Naive B cell (primary cell): ENCODE measurements around the gene M1AP. TPM values are rescaled to one million over a fixed set of nuclear protein-coding genes. Genes with fewer than 3 reads are reported as not detected.

Experiments
- ATAC-seq, 2 donors: fragments of 150-1000 bp; cut with Tn5 transposase; 2 replicates each; pipeline ENCODE4 v1.10.0; 2021; ENCODE audit warnings: low read depth in 2 of 2, mild to moderate bottlenecking in 2 of 2, moderate library complexity in 2 of 2
- DNase-seq: peaks from one replicate; pipeline ENCODE4 v3.0.0; 2022
- H3K27ac Mint-ChIP-seq, 6 donors: one replicate each; pipeline ENCODE4 v1.8.0; 2020 to 2022; ENCODE audit warnings: mild to moderate bottlenecking in 6 of 6, mixed read lengths in 6 of 6, moderate library complexity in 5 of 6, inconsistent platforms in 2 of 6
- H3K27me3 Mint-ChIP-seq, 3 donors: one replicate each; pipeline ENCODE4 v1.8.0; 2021 to 2022; ENCODE audit warnings: mixed read lengths in 3 of 3, mild to moderate bottlenecking in 1 of 3
- H3K36me3 Mint-ChIP-seq, 2 donors: one replicate each; pipeline ENCODE4 v1.8.0; 2020 to 2022; ENCODE audit warnings: mixed read lengths in 2 of 2, inconsistent platforms in 1 of 2, mild to moderate bottlenecking in 1 of 2
- H3K4me1 Mint-ChIP-seq, 3 donors: one replicate each; pipeline ENCODE4 v1.8.0; 2020 to 2022; ENCODE audit warnings: mixed read lengths in 3 of 3, inconsistent platforms in 1 of 3, mild to moderate bottlenecking in 1 of 3, moderate library complexity in 1 of 3
- H3K4me3 Mint-ChIP-seq, 8 donors: one replicate each; pipeline ENCODE4 v1.8.0; 2020 to 2022; ENCODE audit warnings: mild to moderate bottlenecking in 8 of 8, mixed read lengths in 8 of 8, moderate library complexity in 8 of 8, inconsistent platforms in 2 of 8
- H3K9me3 Mint-ChIP-seq, 7 donors: one replicate each; pipeline ENCODE4 v1.8.0; 2020 to 2022; ENCODE audit warnings: mixed read lengths in 7 of 7, mild to moderate bottlenecking in 5 of 7, inconsistent platforms in 2 of 7, moderate library complexity in 1 of 7
- polyA plus RNA-seq, 6 donors: library from polyadenylated mRNA; unstranded; fragments of 300-500 nt; fragmentation: Illumina TruSeq; gene quantifications; one replicate each; pipeline ENCODE4 v1.2.3, GENCODE V29; 2021; ENCODE audit warnings: low read depth in 6 of 6

M1AP gene
- polyA plus RNA-seq, 6 donors from 2014 or later, result not detected

DNA sequence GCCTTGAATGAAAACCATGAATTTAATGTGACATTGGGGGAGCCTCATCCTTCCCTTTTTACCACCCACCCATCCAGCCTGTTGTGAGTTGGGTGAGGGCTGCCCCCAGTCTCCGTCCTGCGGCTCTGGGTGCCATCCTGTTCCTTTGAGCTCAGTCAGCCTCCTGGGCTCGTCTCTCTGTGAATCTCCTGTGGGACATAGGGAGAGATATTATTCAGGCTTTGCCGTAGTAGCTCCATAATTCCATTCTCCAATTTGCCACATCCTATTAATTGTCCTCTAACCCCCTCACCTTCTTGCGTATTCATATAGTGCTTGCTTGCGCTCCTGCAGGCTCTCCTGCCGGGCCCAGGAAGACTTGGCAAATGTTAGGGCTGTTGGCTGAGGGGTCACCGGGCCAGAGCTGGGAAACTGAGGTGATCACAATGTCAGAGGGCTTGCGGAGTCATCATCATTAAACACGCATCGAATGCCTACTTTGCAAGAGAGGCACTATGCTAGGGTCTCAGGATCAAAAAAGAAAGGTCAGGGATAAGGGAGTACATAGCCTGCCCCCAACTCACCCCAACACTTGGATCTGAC, 121.4 kb downstream of the M1AP start:
- ATAC-seq (no peak), DNase-seq (no peak)
- peaks cover 7 to 8% (median 7%) of the 10 kb centered on the region in 3 donors for H3K27me3 Mint-ChIP-seq
- H3K36me3 Mint-ChIP-seq, result peaks cover 16 to 20% of the 10 kb centered on the region in 2 donors
- peak overlapping the region; percentile 35 to 86 (median 46) for H3K4me3 Mint-ChIP-seq
- peaks cover 38 to 45% (median 43%) of the 10 kb centered on the region in 3 donors for H3K4me1 Mint-ChIP-seq
- H3K9me3 Mint-ChIP-seq, result no peaks in the 10 kb centered on the region
- peak overlapping the region; percentile 41 to 98 (median 92) for H3K27ac Mint-ChIP-seq

DNA sequence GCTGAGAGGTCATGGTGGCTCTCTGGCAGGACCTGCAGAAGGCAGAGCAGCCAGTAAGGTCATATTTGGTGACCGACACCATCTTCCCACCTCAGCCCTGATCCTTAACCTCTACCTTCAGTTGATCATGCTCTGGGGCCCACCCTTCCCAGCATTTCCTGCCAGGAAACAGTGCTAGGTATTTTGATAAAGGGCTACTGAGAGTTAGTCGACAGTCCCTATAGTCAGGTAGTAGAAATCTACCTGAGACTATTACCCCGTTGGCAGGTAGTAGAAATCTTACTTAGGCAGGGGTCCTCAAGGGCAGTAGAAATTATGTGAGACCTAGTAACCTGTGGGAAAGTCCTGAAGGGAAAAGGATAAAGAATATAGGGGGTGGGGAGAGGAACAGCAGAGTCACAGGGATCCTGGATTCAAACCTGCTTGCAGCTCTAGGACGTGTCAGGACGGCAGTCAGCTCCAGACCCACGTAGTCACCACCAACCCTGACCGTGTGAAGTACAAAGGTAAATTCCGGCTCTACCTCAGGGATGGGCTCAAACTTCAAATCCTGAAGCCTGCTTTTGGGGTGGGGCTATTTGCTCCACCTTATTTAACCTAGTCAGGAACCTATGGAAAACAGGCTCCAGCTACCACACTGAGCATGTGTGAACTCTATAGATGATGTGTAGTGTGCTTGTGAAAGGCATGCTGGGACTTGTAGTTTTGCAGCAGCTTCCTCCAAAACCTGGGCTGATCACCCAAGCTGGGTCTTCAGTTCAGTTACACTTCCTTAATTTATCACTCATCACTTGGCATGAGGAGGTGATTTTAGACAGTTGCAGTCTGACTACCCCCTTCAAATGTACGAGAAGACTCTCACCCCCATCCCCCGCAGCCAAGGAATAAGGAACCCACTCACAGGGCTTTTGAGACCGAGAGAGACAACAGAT, 122.1 kb downstream of the M1AP start, which contains the start of gene DQX1:
Gene DQX1 (minus strand): TSS at position 515 of the 932 bp plus-strand sequence. CDS start 502 bp downstream, at position 13.
- DNase-seq (peak; percentile 69), ATAC-seq (peak; percentile 24 to 32)
- Mint-ChIP-seq H3K36me3 (peaks cover 16 to 23% of the 10 kb centered on the region in 2 donors), H3K4me3 (peak within 1 kb of the TSS; percentile 35 to 86 (median 46)), H3K9me3 (no peaks in the 10 kb centered on the region), H3K27ac (peak within 1 kb of the TSS; percentile 41 to 98 (median 92)), H3K4me1 (peaks cover 30 to 38% (median 37%) of the 10 kb centered on the region in 3 donors), H3K27me3 (peaks cover 12 to 15% (median 15%) of the 10 kb centered on the region in 3 donors)

DNA sequence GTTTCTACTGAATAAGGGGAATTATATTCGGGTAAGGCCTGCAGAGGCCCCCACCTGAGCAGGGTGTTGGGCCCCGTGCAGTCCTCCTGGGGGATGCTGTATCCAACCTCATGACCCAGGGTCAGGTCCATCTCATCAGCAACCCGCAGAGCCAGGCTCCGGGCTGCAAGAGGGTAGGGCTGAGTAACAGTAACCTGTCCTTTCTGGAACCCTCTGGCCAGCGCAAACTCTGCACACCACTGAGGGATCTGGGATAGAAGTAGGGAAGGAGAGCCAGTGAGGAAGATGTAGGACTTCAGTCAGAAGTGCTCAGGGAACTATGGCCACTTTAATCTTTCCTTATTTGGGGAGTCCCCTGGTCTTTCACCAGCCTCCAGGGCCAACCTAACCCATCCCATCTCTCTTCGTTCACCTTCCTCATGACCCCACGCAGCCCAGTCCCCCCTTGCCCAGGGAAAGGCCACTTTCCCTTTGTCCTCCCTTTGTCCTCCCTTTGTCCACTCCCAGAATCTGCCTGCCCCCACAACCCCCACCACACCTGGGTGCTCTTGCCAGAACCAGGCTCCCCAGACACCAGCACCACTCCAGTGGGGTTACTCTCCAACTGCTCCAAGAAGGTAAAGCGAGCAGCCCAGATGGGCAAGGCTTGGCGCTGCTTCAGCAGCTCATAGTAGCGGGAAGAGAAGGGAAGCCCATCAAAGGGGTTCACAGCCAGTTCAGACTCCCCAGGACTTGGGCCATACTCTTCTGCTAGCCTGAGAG, 123.0 kb downstream of the M1AP start:
- no peak for DNase-seq
- Mint-ChIP-seq H3K27ac (peak overlapping the region in 1 of 6 donors; percentile 44), H3K4me3 (peak overlapping the region in 1 of 8 donors; percentile 4), H3K36me3 (peaks cover 16 to 23% of the 10 kb centered on the region in 2 donors), H3K27me3 (peaks cover 18 to 24% (median 23%) of the 10 kb centered on the region in 3 donors), H3K9me3 (no peaks in the 10 kb centered on the region), H3K4me1 (peaks cover 25 to 32% (median 31%) of the 10 kb centered on the region in 3 donors)
- ATAC-seq, result no peak

DNA sequence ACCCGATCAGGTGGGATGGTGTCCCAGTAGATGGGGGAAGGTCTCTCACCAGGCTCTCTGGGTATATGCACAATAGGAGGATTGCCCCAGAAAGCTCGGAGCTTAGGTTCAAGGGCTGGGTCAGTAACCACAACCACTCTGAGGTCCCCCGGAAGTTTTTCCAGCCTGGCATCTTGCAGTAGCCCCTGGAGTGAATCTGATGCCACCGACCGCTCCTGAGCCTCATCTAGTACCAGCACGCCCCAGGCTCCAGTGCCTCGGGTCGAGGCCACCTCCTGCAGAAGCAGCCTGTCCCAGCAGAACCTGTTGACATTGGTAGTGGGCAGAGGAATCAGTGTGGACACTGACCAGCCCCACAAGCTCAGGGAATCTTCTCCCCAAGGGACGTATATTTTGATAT, 124.1 kb downstream of the M1AP start:
- ATAC-seq (no peak), DNase-seq (no peak)
- peaks cover 23 to 31% (median 29%) of the 10 kb centered on the region in 3 donors for H3K4me1 Mint-ChIP-seq
- H3K36me3 Mint-ChIP-seq, result peaks cover 16 to 23% of the 10 kb centered on the region in 2 donors
- no peaks in the 10 kb centered on the region for H3K9me3 Mint-ChIP-seq
- peak overlapping the region in 1 of 8 donors; percentile 21 for H3K4me3 Mint-ChIP-seq
- H3K27me3 Mint-ChIP-seq, result peaks cover 27 to 35% (median 35%) of the 10 kb centered on the region in 3 donors
- H3K27ac Mint-ChIP-seq, result no peak overlapping the region

DNA sequence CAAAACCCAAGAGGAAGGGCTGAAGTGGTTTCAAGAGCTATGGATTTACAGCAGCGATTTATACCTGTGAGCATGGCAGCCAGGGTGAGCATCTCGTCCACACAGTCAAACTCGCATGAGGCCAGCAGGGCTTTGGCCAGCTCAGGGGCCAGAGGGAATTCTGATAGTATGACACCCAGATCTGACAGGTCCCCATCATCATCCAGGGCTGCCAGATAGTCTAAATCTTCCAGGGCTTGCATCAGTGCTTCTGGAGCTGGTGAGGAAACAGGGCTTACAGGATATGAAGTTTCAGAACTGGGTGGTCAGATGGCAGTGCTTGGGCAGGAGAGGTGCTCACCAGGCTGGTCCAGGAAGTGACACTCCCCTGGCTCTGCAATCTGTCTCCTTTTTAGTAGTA, 125.6 kb downstream of the M1AP start:
- DNase-seq (no peak), ATAC-seq (no peak)
- Mint-ChIP-seq H3K27ac (no peak overlapping the region), H3K9me3 (no peaks in the 10 kb centered on the region), H3K36me3 (peaks cover 12 to 23% of the 10 kb centered on the region in 2 donors), H3K4me1 (peaks cover 14 to 19% (median 15%) of the 10 kb centered on the region in 3 donors), H3K4me3 (no peak overlapping the region), H3K27me3 (peaks cover 42 to 50% (median 50%) of the 10 kb centered on the region in 3 donors)

DNA sequence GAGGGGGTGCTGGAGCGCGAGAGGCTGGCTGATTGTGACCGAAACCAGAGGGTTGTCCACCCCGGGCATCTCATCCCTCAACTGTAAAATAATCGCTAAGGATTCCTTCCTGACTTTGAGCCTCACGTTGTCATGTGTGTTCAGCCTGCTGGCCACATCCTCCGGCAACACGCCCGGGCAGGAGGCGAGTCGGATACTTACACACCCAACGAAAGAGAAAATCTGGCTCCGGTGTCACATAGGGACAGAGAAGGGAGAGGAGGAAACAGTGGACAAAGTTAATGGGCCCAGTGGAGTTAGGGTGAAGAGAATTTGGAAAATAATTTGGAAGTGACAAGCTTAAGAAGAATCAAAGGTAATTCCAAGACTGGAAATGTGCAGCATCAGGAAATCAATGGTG, 131.5 kb downstream of the M1AP start:
- DNase-seq (no peak), ATAC-seq (no peak)
- Mint-ChIP-seq H3K4me1 (peaks cover 13 to 27% (median 25%) of the 10 kb centered on the region in 3 donors), H3K36me3 (peaks cover 0 to 3% of the 10 kb centered on the region in 2 donors), H3K4me3 (peak overlapping the region; percentile 70 to 91 (median 86)), H3K27ac (no peak overlapping the region), H3K27me3 (peaks cover 69 to 93% (median 80%) of the 10 kb centered on the region in 3 donors), H3K9me3 (no peaks in the 10 kb centered on the region)

DNA sequence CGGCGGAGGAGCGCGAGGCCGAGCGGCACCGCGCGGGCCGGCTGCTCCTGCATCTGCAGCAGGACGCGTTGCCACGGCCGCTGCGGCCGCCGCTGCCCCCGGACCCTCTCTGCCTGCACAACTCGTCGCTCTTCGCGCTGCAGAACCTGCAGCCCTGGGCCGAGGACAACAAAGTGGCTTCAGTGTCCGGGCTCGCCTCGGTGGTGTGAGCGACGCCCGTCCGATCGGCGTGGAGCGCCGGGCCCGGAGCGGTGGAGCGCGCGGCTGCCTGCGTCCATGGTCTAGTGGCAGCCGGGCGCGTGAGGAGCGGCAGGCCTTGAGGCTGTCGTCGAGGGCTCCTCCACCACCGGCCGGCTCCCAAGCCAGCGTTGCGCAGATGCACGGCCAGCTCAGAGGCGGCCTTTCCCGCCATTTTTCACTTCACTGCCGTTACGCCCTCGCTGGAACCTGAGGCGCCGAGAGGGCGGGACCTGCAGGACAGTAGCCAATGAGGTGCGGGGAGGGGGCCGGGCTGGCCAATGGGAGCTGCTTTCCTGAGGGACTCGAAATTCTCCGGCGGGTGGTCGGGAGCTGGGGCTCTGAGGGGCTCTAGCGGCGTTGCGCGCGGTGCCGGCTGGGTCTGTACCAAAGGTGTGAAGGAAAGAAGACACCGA, 132.0 kb downstream of the M1AP start:
- H3K27me3 Mint-ChIP-seq, result peaks cover 71 to 93% (median 80%) of the 10 kb centered on the region in 3 donors
- peaks cover 13 to 27% (median 25%) of the 10 kb centered on the region in 3 donors for H3K4me1 Mint-ChIP-seq
- DNase-seq (peak; percentile 64), ATAC-seq (peak; percentile 77 to 79)
- peak overlapping the region; percentile 70 to 91 (median 86) for H3K4me3 Mint-ChIP-seq
- no peaks in the 10 kb centered on the region for H3K9me3 Mint-ChIP-seq
- H3K36me3 Mint-ChIP-seq, result no peaks in the 10 kb centered on the region
- no peak overlapping the region for H3K27ac Mint-ChIP-seq

DNA sequence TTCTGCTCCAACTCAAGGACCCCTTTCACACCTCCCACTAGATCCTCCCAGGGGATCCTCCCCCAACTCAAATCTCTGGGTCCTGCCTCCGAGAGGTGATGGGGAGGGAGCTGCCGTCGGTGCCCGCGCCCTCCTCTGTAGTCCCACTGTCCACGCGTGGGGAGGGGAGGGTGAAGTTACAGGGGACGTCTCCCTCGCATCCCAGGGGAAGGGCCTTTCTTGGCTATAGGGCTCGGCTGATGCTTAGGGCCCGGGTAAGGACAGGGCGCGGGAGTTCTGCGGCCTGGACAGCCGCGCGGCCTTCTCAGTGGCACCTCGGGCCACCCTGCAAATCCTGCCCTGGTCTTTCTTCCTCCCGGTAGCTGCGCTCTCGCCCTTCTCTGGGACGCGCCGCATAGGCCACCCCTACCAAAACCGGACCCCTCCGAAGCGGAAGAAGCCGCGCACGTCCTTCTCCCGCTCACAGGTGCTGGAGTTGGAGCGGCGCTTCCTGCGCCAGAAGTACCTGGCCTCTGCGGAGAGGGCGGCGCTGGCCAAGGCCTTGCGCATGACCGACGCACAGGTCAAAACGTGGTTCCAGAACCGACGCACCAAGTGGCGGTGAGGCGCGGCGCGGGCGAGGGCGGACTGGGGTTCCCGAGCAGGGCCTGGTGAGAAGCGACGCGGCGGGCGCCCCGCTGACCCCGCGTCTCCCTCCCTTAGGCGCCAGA, 132.7 kb downstream of the M1AP start:
- peaks cover 70 to 91% (median 79%) of the 10 kb centered on the region in 3 donors for H3K27me3 Mint-ChIP-seq
- peaks cover 13 to 27% (median 25%) of the 10 kb centered on the region in 3 donors for H3K4me1 Mint-ChIP-seq
- H3K36me3 Mint-ChIP-seq, result no peaks in the 10 kb centered on the region
- ATAC-seq (peak; percentile 17 to 21), DNase-seq (no peak)
- peak overlapping the region in 1 of 6 donors; percentile 92 for H3K27ac Mint-ChIP-seq
- peak overlapping the region; percentile 59 to 89 (median 79) for H3K4me3 Mint-ChIP-seq
- H3K9me3 Mint-ChIP-seq, result no peaks in the 10 kb centered on the region

DNA sequence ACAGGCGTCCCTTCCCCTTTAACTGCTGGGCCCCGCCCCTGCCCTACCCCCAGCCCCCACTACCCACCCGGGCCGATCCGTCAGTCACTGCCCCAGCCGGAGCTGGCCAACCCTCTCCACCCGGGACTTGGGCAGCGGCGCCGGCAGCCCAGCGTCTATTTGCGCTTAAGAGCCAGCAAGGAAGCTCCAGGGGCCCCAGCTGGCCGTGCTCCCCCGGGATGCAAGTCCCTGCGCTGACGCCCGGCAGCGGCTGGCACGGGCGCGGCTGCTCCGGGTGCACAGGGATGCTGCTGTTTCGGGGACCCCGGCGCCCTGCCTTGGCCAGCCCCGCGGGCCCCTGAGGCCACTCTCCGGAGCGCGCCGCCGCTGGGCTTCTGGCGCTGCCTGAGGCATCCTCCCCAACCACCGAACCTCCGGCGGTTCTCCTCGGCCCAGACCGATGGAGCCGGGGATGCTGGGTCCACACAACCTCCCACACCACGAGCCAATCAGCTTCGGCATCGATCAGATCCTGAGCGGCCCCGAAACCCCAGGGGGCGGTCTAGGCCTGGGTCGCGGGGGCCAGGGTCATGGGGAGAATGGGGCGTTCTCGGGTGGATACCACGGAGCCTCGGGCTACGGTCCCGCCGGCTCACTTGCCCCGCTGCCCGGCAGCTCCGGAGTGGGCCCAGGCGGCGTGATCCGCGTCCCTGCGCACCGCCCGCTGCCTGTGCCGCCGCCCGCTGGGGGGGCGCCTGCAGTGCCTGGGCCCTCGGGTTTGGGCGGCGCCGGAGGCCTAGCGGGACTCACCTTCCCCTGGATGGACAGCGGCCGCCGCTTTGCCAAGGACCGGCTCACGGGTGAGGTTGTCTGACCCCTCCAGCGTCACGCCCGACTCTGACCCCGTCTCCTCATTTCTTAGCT, 133.5 kb downstream of the M1AP start, which contains the start of gene TLX2:
Gene TLX2 (plus strand): TSS at position 83 of the 903 bp plus-strand sequence. CDS start 357 bp downstream, at position 440.
- H3K4me3 Mint-ChIP-seq, result peak within 1 kb of the TSS; percentile 59 to 89 (median 79)
- no peaks in the 10 kb centered on the region for H3K36me3 Mint-ChIP-seq
- peaks cover 13 to 27% (median 25%) of the 10 kb centered on the region in 3 donors for H3K4me1 Mint-ChIP-seq
- ATAC-seq (peak; percentile 22 to 28), DNase-seq (peak; percentile 24)
- peaks cover 0 to 3% (median 0%) of the 10 kb centered on the region in 7 donors for H3K9me3 Mint-ChIP-seq
- H3K27me3 Mint-ChIP-seq, result peaks cover 64 to 89% (median 78%) of the 10 kb centered on the region in 3 donors
- peak within 1 kb of the TSS in 2 of 6 donors; percentile 33 to 92 for H3K27ac Mint-ChIP-seq

DNA sequence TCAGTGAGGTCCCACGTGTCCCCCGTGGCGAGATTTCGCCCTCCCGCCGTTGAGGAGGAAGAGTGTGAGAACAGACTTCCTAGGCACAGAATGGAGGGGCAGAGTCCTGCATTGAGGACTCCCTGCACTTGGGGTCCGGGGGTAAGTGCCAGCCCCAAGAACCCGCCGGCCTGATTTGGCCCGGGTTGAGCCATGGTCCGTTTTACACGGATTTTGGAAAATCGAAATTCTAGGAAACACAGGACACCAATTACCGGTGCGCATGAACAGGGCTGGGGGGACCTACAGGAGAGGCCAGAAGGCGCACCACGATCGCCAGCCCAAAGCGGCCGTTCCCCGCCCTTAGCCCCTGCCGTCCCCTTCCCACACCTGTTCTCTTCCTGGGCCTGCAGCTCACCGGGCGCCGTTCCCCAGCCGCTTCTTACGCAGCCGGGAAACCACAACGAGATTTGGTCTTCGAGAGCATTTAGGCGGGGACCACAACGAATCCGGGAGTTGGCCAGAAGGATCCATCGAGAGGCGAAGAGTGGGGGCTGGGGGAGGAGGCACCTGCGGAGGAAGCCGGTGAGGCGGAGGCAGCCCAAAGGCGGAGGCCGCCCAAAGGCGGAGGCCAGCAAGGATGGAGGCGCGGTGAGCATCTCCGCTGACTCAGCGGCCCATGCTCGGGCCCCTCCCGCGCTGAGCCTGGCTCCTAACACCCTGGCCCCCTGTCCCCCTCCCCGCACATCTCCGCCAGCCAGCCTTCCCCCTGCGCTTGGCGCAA, 134.3 kb downstream of the M1AP start:
- Mint-ChIP-seq H3K4me3 (peak overlapping the region; percentile 12 to 63 (median 42)), H3K4me1 (peaks cover 13 to 27% (median 26%) of the 10 kb centered on the region in 3 donors), H3K27ac (peak overlapping the region in 2 of 6 donors; percentile 33 to 80), H3K27me3 (peaks cover 57 to 83% (median 72%) of the 10 kb centered on the region in 3 donors), H3K9me3 (peaks cover 0 to 3% (median 0%) of the 10 kb centered on the region in 7 donors), H3K36me3 (no peaks in the 10 kb centered on the region)
- no peak for DNase-seq
- no peak for ATAC-seq
